H1 (cell line): ENCODE data around the gene TRPC1.

ENCODE experiments used
- CTCF ChIP-seq, 3 experiments: IDR thresholded peaks; 1 replicate in 2 of 3; 2 replicates in 1 of 3; pipeline versions ENCODE4 v1.5.1 to v1.6.1; 2011; ENCODE audit warnings: low read length in 3 of 3, mild to moderate bottlenecking in 3 of 3, inconsistent platforms in 2 of 3, low read depth in 1 of 3, moderate library complexity in 1 of 3; ENCODE audit not compliant: insufficient read depth in 1 of 3; ENCODE audit errors: control extremely low read depth in 1 of 3
- SIN3A ChIP-seq, 2 experiments: IDR thresholded peaks in 1 of 2; conservative IDR thresholded peaks in 1 of 2; 2 replicates each; pipeline ENCODE4 v1.6.1; 2011 to 2012; ENCODE audit warnings: low read length in 2 of 2, improper control_type of control experiment in 1 of 2, low read depth in 1 of 2, mild to moderate bottlenecking in 1 of 2
- TBP ChIP-seq: IDR thresholded peaks from 2 replicates; pipeline ENCODE4 v1.6.1; 2011; ENCODE audit warnings: low read depth, low read length, improper control_type of control experiment

GRCh38 chr3:142849148-142849547 lies 125.3 kb downstream of the TRPC1 start:
- no peak for TF ChIP-seq CTCF (IDR thresholded peaks at IDR 0.05; ENCODE audit: control extremely low read depth in 1 of 3, insufficient read depth in 1 of 3, low read depth in 1 of 3, low read length in 3 of 3)
- TF ChIP-seq TBP: no peak
- no peak for TF ChIP-seq SIN3A (conservative IDR thresholded peaks at IDR 0.05 in 1 of 2, IDR thresholded peaks at IDR 0.05 in 1 of 2; ENCODE audit: low read depth in 1 of 2, low read length in 2 of 2)
